Measurements from ENCODE around the gene OCIAD2. TPM values are rescaled to one million over a fixed set of nuclear protein-coding genes. Genes with fewer than 3 reads are reported as not detected.
"Not testable (repeated sequence)": the region's sequence is repeated elsewhere in the genome, so short reads cannot be mapped to it uniquely, and the experiment has no call there.

The OCIAD2 gene
- polyA plus RNA-seq, 3 donors: 18.7 to 31.8 (median 19.8) TPM

GRCh38 chr4:48910511-48910910, 3.9 kb upstream of the OCIAD2 start:
- H3K27ac ChIP-seq (ENCODE audit: low read depth, low read length): no peak overlapping the region

- no peak overlapping the region for H3K27ac ChIP-seq (ENCODE audit: low read depth, low read length)
These were observed 3.1 kb upstream of the OCIAD2 start for GRCh38 chr4:48909697-48910096.

GRCh38 chr4:48908687-48909086, 2.1 kb upstream of the OCIAD2 start:
- no peak overlapping the region for H3K27ac ChIP-seq (ENCODE audit: low read depth, low read length)

More at GRCh38 chr4:48909697-48910096, 3.1 kb upstream of the OCIAD2 start:
- WGBS, 3 donors: 78 to 82% (median 81%) methylated on average over 3 of the region's 3 CpGs

- no peak overlapping the region for H3K27ac ChIP-seq (ENCODE audit: low read depth, low read length)
- WGBS, 3 donors: 88 to 93% (median 90%) methylated on average over 7 of the region's 7 CpGs
These were observed 1.3 kb upstream of the OCIAD2 start for GRCh38 chr4:48907706-48908477.

GRCh38 chr4:48905363-48906015, 1.1 kb downstream of the OCIAD2 start:
- WGBS, 3 donors: 65 to 81% (median 80%) methylated on average over 9 of the region's 9 CpGs

GRCh38 chr4:48904541-48905142, 1.9 kb downstream of the OCIAD2 start:
- H3K27ac ChIP-seq (ENCODE audit: low read depth, low read length): no peak overlapping the region
- WGBS, 3 donors: 94 to 95% (median 95%) methylated on average over 3 of the region's 3 CpGs

More at GRCh38 chr4:48905363-48906015, 1.1 kb downstream of the OCIAD2 start:
- H3K27ac ChIP-seq (ENCODE audit: low read depth, low read length): no peak overlapping the region

- WGBS, 3 donors: 93 to 97% (median 96%) methylated on average over 4 of the region's 4 CpGs
These were observed 2.5 kb downstream of the OCIAD2 start for GRCh38 chr4:48904101-48904500.

GRCh38 chr4:48902266-48902665, 4.3 kb downstream of the OCIAD2 start:
- no peak overlapping the region for H3K27ac ChIP-seq (ENCODE audit: low read depth, low read length)

More at GRCh38 chr4:48904101-48904500, 2.5 kb downstream of the OCIAD2 start:
- no peak overlapping the region for H3K27ac ChIP-seq (ENCODE audit: low read depth, low read length)

- WGBS, 3 donors: 94 to 96% (median 95%) methylated on average over 4 of the region's 4 CpGs
- no peak overlapping the region for H3K27ac ChIP-seq (ENCODE audit: low read depth, low read length)
These were observed 5.4 kb downstream of the OCIAD2 start for GRCh38 chr4:48901196-48901595.

GRCh38 chr4:48899950-48900349, 6.6 kb downstream of the OCIAD2 start:
- no peak overlapping the region for H3K27ac ChIP-seq (ENCODE audit: low read depth, low read length)
- 67 to 87% (median 68%) methylated on average over 4 of the region's 4 CpGs for WGBS, 3 donors

GRCh38 chr4:48899432-48899749, 7.2 kb downstream of the OCIAD2 start:
- no peak overlapping the region for H3K27ac ChIP-seq (ENCODE audit: low read depth, low read length)
- 42 to 71% (median 45%) methylated on average over 1 of the region's 1 CpG for WGBS, 3 donors

GRCh38 chr4:48898733-48899431, 7.7 kb downstream of the OCIAD2 start:
- H3K27ac ChIP-seq (ENCODE audit: low read depth, low read length): no peak overlapping the region
- WGBS, 3 donors: 52 to 84% (median 74%) methylated on average over 5 of the region's 5 CpGs

- H3K27ac ChIP-seq (ENCODE audit: low read depth, low read length): no peak overlapping the region
- 83 to 93% (median 86%) methylated on average over 3 of the region's 3 CpGs for WGBS, 3 donors
These were observed 9.7 kb downstream of the OCIAD2 start for GRCh38 chr4:48896845-48897244.

GRCh38 chr4:48891028-48891619, 15.4 kb downstream of the OCIAD2 start:
- no peak overlapping the region for H3K27ac ChIP-seq (ENCODE audit: low read depth, low read length)

GRCh38 chr4:48889750-48890149, 16.8 kb downstream of the OCIAD2 start:
- 95 to 97% (median 96%) methylated on average over 3 of the region's 3 CpGs for WGBS, 3 donors
- not testable (repeated sequence) for H3K27ac ChIP-seq (ENCODE audit: low read depth, low read length)

- not testable (repeated sequence) for H3K27ac ChIP-seq (ENCODE audit: low read depth, low read length)
- WGBS, 3 donors: 55 to 90% (median 87%) methylated on average over 3 of the region's 3 CpGs
These were observed 24.9 kb downstream of the OCIAD2 start for GRCh38 chr4:48881646-48882045.

- H3K27ac ChIP-seq (ENCODE audit: low read depth, low read length): no peak overlapping the region
- 67 to 74% (median 74%) methylated on average over 9 of the region's 9 CpGs for WGBS, 3 donors
These were observed 26.8 kb downstream of the OCIAD2 start for GRCh38 chr4:48879561-48880442.

Data from adipose tissue (tissue), 3 donors.